Smooth muscle cell (in vitro differentiated cells): ENCODE data around the gene OR52W1. TPM values are rescaled to one million over a fixed set of nuclear protein-coding genes. Genes with fewer than 3 reads are reported as not detected.

ENCODE experiments used
- DNase-seq: peaks from one replicate; lab custom pipeline; 2025; ENCODE audit not compliant: unreplicated experiment; lab: John Stamatoyannopoulos, UW
- H2AFZ ChIP-seq: fragments of 200-600 bp; sonication (generic); 2 replicates; pipeline ENCODE4 v1.6.0; 2016; ENCODE audit warnings: antibody characterized with exemption, low read depth, mild to moderate bottlenecking
- H3F3A ChIP-seq: fragments of 200-600 bp; sonication (generic); 2 replicates; pipeline ENCODE4 v1.6.0; 2017; ENCODE audit warnings: antibody characterized with exemption, low read depth
- H3K27ac ChIP-seq: fragments of 200-600 bp; sonication (generic); 2 replicates; pipeline ENCODE4 v1.5.1; 2016; ENCODE audit warnings: low read depth, mild to moderate bottlenecking
- H3K27me3 ChIP-seq: fragments of 200-600 bp; sonication (generic); 2 replicates; pipeline ENCODE4 v1.6.1; 2016; ENCODE audit warnings: low read depth, mild to moderate bottlenecking
- H3K36me3 ChIP-seq: fragments of 200-600 bp; sonication (generic); 2 replicates; pipeline ENCODE4 v1.5.1; 2016; ENCODE audit warnings: low read depth
- H3K4me1 ChIP-seq: fragments of 200-600 bp; sonication (generic); 2 replicates; pipeline ENCODE4 v1.5.1; 2016; ENCODE audit warnings: low read depth
- H3K4me2 ChIP-seq: fragments of 200-600 bp; sonication (generic); 2 replicates; pipeline ENCODE4 v1.6.0; 2016; ENCODE audit warnings: mild to moderate bottlenecking
- H3K4me3 ChIP-seq: fragments of 200-600 bp; sonication (generic); 2 replicates; pipeline ENCODE4 v1.5.1; 2016; ENCODE audit warnings: mild to moderate bottlenecking
- H3K79me2 ChIP-seq: fragments of 200-600 bp; sonication (generic); 2 replicates; pipeline ENCODE4 v1.6.0; 2016; ENCODE audit warnings: low read depth, mild to moderate bottlenecking
- H3K9ac ChIP-seq: fragments of 200-600 bp; sonication (generic); 2 replicates; pipeline ENCODE4 v1.6.0; 2016; ENCODE audit warnings: low read depth
- H3K9me3 ChIP-seq: fragments of 200-600 bp; sonication (generic); replicated peaks from 2 replicates; pipeline ENCODE4 v1.5.1; 2016; ENCODE audit warnings: low read depth
- H4K20me1 ChIP-seq: fragments of 200-600 bp; sonication (generic); 2 replicates; pipeline ENCODE4 v1.6.0; 2016; ENCODE audit warnings: low read depth
- CTCF ChIP-seq: fragments of 200-600 bp; sonication (generic); IDR thresholded peaks from 2 replicates; pipeline ENCODE4 v1.5.1; 2017; ENCODE audit warnings: borderline replicate concordance, mild to moderate bottlenecking, antibody characterized with exemption; ENCODE audit not compliant: insufficient read depth, poor library complexity, severe bottlenecking
- WGBS: methylation state at CpG from one replicate; pipeline ENCODE4 v1.1.7; 2016; ENCODE audit warnings: low lambda C conversion rate; 5-methylcytosine and 5-hydroxymethylcytosine counted together
- polyA plus RNA-seq: library from polyadenylated mRNA; unstranded; fragments of >200 nt; fragmentation: Nextera tagmentation; extraction: Ambion mirVana; gene quantifications from 2 replicates; pipeline ENCODE4 v1.2.1, GENCODE V29; 2016
- total RNA-seq: library from RNA; depleted of rRNA; stranded (reverse); fragments of >200 nt; gene quantifications from 2 replicates; pipeline ENCODE4 v1.2.3, GENCODE V29; 2014

OR52W1 gene
- total RNA-seq (not detected in 2 replicates), polyA plus RNA-seq (not detected in 2 replicates)

GRCh38 chr11:6199174-6199810 is at the start of gene OR52W1:
TSS of gene OR52W1 (plus strand) at chr11:6199224. CDS start at chr11:6199224, 0 bp downstream.
- Histone ChIP-seq H3K79me2 (no peaks in the 10 kb centered on the region), H3K4me3 (no peak within 1 kb of the TSS), H3K4me2 (no peak within 1 kb of the TSS), H3F3A (no peaks in the 10 kb centered on the region), H3K36me3 (no peaks in the 10 kb centered on the region), H3K27ac (no peak within 1 kb of the TSS), H3K9me3 (no peaks in the 10 kb centered on the region), H2AFZ (no peak within 1 kb of the TSS), H3K9ac (no peak within 1 kb of the TSS), H3K27me3 (no peaks in the 10 kb centered on the region), H4K20me1 (no peaks in the 10 kb centered on the region), H3K4me1 (no peaks in the 10 kb centered on the region)
- WGBS, result 98% methylated on average over 5 of the region's 5 CpGs
- TF ChIP-seq CTCF, result no peak
- no peak for DNase-seq

- no peak overlapping the region for H3K4me2 ChIP-seq
- H3K27ac ChIP-seq, result no peak overlapping the region
- no peaks in the 10 kb centered on the region for H4K20me1 ChIP-seq
- H2AFZ ChIP-seq, result no peak overlapping the region
- no peak for TF ChIP-seq CTCF
- no peaks in the 10 kb centered on the region for H3K4me1 ChIP-seq
- no peak overlapping the region for H3K9ac ChIP-seq
- no peak overlapping the region for H3K4me3 ChIP-seq
- H3K27me3 ChIP-seq, result no peaks in the 10 kb centered on the region
- no peaks in the 10 kb centered on the region for H3F3A ChIP-seq
- no peak for DNase-seq
- 81% methylated on average over 1 of the region's 1 CpG for WGBS
- H3K36me3 ChIP-seq, result no peaks in the 10 kb centered on the region
- no peaks in the 10 kb centered on the region for H3K9me3 ChIP-seq
- H3K79me2 ChIP-seq, result no peaks in the 10 kb centered on the region
These were observed 47.9 kb upstream of the OR52W1 start for GRCh38 chr11:6151117-6151516.

GRCh38 chr11:6152126-6152525 is 46.9 kb upstream of the OR52W1 start:
- H3K4me2 ChIP-seq, result no peak overlapping the region
- TF ChIP-seq CTCF, result no peak
- no peaks in the 10 kb centered on the region for H4K20me1 ChIP-seq
- no peaks in the 10 kb centered on the region for H3K36me3 ChIP-seq
- no peak overlapping the region for H3K27ac ChIP-seq
- H3K9me3 ChIP-seq, result no peaks in the 10 kb centered on the region
- no peaks in the 10 kb centered on the region for H3K4me1 ChIP-seq
- no peaks in the 10 kb centered on the region for H3K27me3 ChIP-seq
- no peaks in the 10 kb centered on the region for H3F3A ChIP-seq
- WGBS, result 84% methylated on average over 2 of the region's 2 CpGs
- H3K4me3 ChIP-seq, result no peak overlapping the region
- H2AFZ ChIP-seq, result no peak overlapping the region
- H3K9ac ChIP-seq, result no peak overlapping the region
- no peak for DNase-seq
- no peaks in the 10 kb centered on the region for H3K79me2 ChIP-seq
